Ammon's horn (tissue), 1 donor: ENCODE results near the gene PKP4.
A peak's percentile ranks its signal among the peaks of the same experiment; 100 is the strongest.

Source experiments
- DNase-seq: peaks from one replicate; pipeline ENCODE4 v3.0.0-alpha.2; 2016; ENCODE audit warnings: low spot score

The PKP4 gene

GRCh38 chr2:158718851-158719250 is 262.1 kb downstream of the PKP4 start:
- DNase-seq = no peak

GRCh38 chr2:158719403-158719802 is 262.7 kb downstream of the PKP4 start:
- no peak for DNase-seq

GRCh38 chr2:158722266-158723105 is 265.7 kb downstream of the PKP4 start:
- DNase-seq = no peak

GRCh38 chr2:158723181-158723838 is 266.6 kb downstream of the PKP4 start:
- DNase-seq = peak; percentile 98

DNA sequence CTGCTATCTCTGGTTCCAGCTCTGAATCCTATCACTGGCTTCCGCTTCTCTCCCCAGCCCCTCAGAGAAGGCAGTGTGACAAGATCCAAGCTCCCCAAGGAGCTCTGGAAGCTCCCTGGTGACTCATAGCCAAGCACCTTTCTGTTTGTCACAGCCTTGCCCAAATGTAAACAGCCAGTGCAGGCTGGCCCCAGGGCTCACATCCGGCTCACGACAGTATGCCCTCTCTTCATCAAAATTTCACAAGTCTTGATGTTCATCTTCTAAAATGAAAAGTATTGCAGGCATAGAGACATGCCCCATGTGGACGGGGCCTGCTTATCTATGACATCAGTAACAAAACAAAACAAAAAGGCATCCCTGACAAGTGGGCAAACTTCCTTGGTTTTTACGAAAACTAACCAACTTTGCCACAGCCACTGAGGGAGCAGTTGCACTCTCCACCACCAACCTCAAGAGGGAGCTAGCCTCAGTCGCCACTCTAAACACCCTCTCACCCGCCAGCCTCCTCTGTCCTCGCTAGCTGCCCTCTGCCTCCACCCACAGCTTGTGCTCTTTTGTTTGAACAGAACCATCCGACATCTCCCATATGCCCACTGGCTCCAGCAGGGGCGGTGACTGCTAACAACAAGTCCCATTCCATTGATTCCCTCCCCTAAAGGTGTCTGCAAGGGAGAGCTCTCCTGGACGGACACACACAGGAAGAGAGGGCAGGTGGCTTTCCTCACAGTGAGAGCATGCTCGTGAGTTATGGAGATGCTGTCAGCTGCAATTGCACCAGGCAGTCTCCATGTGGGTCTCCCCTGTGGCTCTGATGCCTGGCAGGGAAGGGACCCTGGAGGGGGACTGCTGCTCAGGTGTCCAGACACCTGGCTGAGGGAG is 267.4 kb downstream of the PKP4 start:
- DNase-seq = peak; percentile 63

DNA sequence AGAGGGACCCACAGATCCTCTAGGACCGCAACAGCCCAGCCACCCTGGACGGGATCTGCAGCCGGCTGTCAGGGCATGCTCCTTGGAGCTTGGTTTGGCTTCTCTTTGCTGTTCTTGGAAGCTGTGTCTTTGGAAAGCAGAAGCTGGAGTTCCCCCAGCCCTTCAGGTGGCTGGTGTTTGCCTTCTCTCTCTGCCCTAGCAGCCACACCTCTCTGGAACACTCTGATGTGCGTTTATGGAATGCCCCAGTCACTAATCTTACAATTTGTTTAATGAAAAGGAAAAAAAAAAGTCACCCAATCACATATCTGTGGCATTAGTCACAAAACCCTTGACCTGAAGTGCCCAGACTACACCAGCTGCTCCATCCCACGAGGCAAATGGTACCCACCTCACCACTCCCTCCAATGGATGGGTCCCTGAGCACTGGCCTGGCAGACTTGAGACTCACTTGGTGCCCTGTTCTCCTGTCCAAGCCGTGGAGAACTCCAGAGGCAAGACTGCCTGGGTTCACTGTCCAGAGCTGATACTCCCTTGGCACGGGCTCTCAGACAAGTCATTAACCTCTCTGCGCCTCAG is 268.1 kb downstream of the PKP4 start:
- DNase-seq = no peak

DNA sequence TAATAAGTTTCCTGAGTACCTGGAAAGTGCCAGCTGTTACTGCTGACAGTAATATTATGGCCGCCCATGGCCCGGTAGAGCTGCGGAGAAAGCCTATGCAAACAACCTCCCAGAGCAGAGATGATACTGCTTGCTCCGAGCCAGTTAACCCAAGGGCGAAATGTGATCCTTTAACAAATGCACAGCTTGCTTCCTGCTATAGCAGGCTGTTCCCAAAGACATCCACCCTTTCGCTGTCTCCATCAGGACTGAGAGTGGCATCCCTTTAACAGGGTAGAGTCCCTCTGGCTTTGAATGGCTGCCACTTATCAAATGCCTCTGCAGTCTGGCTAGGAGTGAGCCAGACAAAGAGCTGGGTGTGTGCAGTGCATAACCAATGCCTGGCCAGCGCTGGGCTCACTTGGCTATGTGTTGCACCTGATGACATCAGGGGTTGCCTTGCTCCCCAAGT is 268.7 kb downstream of the PKP4 start:
- no peak for DNase-seq

DNA sequence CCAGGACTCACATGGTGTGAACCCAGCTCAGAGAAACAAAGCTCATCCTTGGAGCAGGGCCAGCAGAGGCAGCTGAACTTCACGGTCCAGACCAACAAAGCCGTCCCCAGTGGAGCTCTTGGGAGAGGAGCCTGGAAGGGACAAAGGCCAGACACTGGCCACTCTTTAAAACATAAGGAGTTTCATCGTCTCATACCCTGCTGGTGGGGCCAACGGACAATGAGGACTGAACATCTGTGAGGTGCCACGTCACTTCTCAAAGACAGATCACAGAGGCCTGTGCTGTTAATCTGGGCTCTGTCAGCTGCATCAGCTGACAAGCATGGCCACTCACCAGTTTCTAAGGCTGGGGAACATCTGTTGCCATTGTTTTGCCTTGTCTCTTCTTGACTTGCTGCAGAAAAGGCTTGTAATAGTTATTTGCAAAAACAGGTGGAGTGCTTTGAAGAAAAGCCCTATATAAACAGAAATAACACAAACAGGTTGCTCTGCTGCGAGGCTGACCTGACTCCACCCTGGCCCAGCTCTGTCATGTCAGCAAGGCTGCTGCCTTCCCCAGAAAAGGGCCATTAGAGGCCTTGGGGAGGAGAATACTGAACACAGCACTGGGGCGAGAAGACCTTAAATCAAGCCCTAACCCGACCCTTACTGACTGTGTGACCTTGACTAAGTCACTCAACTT is 270.3 kb downstream of the PKP4 start:
- DNase-seq = peak; percentile 94

- no peak for DNase-seq
These were observed 271.7 kb downstream of the PKP4 start for GRCh38 chr2:158728422-158728821.

DNA sequence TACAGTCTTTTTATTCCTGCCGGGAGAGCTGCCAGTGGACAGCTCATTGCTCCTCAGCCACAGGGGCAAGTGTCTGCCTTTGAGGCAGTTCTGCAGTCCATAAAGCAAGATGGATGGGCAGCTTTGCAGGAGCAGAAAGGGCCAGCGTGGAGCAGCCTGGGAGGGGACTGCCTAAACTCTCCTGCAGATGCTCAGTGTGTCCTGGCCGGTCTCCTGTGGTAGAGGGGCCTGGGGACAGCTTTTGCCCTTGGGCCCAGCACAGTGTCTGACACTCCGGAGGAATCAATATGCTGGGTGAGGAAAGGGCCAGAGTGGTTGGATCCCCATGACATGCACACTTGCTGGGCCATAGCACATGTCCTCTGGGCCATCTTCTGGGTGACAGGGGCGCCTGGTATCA is 272.7 kb downstream of the PKP4 start:
- DNase-seq = no peak

GRCh38 chr2:158729873-158730620 is 273.3 kb downstream of the PKP4 start:
- DNase-seq = peak; percentile 85

DNA sequence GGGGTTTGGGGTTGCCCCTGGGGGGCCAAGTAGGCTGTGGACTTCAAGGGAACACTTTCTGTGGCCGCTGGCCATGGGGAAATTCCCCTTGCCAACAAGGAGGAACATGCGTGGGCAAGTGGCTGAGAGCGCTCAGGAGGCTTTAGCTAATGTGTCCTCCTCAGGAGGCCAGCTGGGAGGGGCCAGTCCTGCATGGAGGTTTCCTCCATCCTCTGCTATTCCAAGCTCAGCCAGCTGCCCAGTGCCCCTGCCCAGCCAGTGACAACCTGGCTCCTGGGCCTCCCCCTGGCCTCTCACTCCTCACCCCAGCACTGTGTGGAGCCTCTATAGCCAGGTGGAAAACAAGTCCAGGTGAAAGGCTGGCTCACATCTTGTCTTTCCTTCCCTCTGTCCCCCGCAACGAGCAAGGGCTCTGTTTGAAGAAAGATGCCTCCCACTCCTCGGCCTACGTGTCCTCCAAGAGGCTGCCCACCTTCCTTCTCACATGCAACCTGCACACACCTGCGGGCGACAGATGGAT is 273.9 kb downstream of the PKP4 start:
- no peak for DNase-seq

DNA sequence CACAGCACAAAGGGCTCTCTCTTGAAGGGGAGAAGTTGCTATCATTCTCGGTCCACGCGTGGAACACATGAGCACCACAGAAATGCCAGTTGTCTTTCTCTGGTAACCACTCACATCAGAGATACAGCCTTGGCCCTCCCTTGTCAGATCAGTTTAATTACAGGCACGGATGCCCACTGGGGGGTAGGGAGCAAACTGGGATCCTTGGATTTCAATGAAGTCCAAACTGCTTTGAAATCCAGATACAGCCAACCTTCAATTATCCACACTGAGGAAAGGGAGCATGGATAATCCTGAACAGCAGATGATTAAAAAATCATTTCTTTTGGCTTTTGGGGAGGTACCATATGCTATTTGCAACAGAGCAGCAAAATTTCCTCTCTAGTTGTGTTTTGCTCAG is 274.6 kb downstream of the PKP4 start:
- DNase-seq = no peak
